Right renal cortex interstitium (tissue), 3 donors: ENCODE measurements around the gene MKI67. TPM values are rescaled to one million over a fixed set of nuclear protein-coding genes. Genes with fewer than 3 reads are reported as not detected.

Experiments
- DNase-seq, 3 donors: peaks; one replicate each; pipeline ENCODE4 v3.0.0-alpha.2; 2013; ENCODE audit warnings: low read depth in 3 of 3, low spot score in 2 of 3
- polyA plus RNA-seq, 3 donors: library from polyadenylated mRNA; unstranded; fragments of 120-200 nt; gene quantifications; one replicate each; pipeline ENCODE4 v1.2.1, GENCODE V29; 2013; ENCODE audit not compliant: insufficient read length in 3 of 3

Gene MKI67
- polyA plus RNA-seq, 3 donors = 47.5 to 58.4 (median 49.6) TPM

DNA sequence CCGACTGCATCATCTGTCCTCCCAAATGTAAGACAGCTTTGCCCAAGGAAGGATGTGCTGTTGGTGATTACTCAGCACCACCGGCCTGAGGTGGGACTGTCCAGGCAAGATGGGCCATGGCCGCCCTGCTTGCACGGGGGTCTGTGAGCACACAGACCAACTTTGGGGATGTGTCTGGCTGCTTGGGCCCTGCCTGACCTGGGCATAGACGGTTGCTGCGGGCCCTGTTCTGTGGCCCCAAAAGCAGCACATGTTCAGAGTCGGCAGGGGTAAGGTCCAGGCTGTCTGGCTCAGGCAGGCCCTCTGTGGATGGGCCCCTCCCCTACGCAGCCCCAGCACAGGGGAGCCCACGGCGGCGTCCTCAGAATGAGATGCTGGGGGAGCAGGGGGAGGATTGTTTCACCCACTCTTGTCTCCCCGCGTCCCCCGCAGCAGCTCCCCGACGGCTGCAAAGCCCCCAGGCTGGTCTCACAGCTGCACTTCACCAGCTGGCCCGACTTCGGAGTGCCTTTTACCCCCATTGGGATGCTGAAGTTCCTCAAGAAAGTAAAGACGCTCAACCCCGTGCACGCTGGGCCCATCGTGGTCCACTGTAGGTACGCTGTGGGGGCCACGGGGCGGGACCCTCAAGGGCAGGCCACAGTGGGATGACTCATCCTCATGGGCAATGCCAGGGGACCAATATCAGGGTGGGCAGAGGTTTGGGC, 58.4 kb downstream of the MKI67 start:
- DNase-seq = no peak

DNA sequence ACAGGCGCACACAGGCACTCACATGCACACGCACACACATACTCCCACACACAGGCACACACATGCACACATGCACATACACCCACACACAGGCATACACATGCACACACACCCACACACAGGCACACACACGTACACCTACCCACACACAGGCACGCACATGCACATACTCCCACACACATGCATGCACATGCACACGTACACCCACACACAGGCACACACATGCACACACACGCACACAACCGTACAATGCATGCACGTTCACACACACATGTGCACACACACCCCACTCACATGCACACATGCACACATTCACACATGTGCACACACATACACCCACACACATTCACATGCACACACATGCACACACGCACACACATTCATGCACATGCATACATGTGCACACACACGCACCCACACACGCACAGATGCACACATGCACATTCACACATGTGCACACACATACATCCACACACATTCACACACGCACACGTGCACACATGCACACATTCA, 59.3 kb downstream of the MKI67 start:
- no peak for DNase-seq

DNA sequence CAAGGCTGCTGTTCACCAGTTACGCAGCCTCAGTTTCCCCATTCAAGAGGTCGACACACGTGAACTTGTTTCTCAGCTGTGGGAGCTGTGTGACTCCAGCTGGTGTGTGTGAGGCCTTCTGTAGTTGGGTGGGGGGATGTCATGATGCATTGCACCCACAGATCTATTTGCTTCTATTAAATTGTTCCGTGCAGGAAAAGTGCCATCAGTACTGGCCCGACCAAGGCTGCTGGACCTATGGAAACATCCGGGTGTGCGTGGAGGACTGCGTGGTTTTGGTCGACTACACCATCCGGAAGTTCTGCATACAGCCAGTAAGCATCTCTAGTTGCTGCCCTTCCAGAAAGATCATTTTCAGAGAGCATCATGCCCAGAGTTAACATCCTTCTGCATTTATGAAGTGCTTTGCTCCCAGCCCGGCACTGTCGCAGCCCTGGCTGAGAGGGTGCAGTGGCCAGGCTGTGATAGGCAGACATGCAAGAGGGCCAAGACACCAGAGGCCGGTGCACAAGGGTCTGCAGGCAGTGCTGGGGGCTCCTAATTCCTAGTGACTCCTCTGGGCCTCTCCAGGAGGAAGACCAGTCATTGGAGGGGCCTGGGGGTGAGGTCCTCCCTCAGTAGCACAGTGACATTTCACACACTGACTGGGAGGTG, 60.2 kb downstream of the MKI67 start:
- no peak for DNase-seq

DNA sequence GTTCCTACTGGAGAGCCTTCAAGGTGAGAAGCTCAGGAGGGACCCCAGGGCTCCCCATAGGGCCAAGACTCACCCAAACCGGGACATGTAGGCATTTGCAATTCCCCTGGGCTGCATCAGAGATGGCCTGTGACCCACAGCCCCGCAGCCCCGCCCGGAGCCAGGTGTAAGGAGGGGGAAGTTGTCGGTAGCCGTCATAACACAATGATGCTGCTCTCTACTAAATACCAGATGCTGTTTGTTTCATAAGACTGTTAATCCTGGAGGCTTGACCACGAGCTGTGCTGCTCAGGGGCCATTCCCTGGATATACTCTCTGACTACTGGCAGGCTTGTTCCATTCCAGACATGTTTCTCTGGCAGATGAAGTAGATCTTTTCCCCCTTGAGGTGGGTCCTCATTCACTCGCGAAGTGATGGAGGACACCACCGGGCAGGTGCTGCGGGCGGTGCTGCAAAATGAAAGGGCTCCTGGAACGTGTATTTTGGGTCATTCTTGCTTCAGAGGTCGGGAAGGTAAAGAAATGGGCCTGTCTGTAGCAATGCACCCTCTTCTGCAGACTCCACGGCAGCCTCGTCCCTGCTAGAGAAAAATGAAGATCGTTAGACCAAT, 61.1 kb downstream of the MKI67 start:
- DNase-seq = no peak

DNA sequence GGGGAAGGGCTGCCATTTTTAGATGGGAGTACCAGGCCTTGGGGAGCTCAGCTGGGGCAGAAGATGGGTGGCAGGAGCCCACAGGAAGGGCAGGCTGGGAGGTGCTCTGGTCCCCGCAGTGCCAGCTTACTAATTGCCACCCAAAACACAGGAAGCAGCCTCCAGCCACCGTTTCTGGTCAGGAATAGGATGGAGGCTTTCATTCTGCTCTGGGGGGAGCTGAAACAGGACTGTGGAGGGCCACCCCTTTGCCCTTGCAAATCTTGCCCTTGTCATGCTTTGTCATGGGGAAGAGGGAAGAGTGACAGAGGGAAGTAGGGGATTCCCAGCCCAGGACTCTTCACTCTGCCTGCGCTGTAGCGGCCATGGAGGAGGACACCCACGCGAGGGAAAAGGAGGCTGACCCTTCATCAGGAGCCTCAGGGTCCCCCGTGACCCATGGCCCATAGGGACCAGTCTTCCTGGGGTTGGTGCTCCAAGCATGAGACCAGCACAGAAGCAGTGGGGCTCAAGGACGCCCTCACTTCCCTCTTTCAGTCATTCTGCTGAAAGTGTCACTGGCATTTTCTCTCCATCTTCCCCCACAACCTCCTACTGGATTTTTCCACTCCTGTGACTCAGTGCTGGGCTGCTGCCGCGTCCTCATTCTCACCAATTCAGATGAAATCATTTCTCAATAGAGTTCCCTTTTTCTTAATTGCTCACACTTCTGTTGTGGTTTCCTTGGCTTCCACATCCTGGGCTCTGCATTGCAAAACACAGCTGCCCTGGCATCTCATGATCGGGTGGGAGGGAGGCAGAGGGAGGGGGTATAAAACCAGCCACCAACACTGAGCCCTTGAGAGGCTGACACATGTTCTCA, 61.9 kb downstream of the MKI67 start:
- no peak for DNase-seq

DNA sequence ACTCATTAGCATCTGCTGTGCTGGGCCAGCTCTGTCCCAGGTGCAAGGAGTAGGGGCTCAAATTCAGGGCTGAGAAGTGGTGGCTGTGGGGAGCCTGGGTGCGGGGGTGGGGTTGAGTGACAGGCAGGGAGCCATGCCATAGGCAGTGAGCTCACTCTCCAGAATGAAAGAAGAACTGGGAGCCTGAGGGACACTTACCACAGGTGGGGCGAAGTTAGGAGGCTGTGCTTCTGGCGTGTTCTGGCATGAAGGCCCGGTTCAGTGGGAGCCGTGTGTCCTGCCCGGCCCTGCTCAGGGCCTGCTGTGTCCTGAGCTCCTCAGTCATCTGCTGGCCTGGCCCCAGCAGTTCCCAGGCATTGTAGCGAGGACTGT, 62.5 kb downstream of the MKI67 start:
- DNase-seq = no peak

DNA sequence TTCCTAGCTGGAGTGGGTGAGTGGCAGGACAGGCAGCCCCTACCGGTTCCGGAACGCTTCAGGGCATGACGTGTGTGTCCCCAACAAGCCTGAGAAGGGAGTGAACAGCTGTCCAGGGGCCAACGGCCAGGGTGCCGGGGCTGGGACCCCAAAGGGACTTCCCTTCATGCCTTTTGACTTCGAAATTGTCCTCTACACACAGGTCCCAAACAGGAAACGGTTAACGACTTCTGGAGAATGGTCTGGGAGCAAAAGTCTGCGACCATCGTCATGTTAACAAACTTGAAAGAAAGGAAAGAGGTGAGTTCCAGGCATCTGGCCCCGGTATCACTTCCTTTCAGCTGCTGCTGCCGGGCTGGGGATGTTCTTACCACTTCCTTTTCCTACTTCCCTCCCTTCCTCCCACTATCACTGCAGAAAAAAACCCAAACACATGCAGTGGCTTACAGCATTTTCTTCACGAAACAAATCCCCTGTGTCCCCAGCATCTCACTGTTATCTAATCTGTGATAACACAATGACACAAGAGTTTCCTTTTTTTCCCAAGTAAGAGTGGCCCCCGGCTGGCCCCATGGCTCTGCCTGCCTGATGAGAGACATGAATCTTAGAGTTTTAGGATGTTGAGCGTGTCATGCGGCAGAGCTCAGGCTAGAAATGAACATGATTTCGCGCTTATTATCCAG, 63.2 kb downstream of the MKI67 start:
- DNase-seq = no peak

DNA sequence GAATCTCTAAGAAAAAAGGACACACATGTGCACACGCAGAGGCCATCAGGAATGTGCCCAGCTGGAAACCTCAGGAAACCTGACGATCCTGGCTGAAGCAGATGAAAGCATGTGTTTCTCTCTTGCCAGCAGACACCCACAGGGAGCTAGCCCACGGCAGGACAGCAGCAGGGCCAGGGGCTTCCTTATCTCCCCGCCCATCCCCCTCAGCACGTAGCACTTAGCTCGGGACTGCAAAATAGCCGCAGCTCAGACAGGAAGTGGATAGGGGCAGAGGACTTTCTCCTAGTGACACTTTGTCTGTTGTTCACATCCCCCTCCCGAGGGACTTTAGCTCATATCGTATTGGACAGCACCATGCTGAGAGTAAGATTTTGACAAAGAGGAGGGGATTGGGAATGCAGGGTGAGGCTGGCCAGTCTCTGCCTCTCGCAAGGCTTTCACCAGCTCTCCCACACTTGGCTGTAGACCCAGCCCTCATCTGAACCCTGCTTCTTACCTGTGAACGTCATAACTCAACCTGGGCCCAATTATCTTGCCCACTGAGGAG, 63.8 kb downstream of the MKI67 start:
- DNase-seq = no peak

DNA sequence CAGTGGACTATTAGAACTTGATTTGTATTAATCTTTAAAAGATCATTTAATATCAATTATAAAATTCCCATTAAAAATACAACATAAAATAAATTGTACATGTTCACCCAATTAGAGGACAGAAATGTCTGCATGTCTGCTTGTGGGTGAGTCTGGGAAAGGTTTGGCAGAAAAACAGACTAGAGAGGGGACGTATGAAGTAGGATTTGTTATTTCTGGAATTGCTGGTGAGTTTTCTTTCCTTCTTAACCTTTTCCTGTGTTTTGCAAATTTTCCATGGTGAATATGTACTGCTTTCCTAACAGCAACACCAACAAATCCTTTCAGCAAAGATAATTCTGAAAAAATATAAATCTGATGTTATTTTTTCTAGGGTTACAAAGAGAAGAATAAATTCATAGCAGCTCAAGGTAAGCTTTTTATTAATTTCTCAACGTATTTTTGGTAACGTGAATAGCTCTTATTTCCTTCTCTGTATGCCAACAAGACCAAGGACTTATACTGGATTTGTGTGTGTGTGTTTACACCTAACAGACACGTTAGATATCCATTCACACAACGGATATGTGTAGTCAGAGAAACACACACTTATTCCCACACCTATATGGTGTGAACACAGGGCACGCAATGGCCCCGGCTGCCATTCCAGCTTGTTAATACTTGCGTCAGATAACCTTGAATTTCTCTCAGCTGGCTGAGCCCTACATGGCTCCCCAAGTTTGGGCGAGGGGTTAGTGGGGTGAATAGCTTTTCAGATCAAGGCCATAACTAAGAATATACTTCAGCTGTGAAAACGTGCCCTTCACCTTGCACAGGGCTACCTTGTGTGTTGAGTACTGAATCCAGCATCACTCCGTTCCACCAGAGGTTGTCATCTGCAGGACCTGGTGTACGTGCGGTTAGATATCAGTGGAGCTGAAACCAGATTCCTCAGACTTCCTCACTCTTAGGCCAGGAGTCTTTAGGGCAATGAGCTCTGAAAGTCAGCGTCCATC, 64.6 kb downstream of the MKI67 start:
- DNase-seq = no peak

DNA sequence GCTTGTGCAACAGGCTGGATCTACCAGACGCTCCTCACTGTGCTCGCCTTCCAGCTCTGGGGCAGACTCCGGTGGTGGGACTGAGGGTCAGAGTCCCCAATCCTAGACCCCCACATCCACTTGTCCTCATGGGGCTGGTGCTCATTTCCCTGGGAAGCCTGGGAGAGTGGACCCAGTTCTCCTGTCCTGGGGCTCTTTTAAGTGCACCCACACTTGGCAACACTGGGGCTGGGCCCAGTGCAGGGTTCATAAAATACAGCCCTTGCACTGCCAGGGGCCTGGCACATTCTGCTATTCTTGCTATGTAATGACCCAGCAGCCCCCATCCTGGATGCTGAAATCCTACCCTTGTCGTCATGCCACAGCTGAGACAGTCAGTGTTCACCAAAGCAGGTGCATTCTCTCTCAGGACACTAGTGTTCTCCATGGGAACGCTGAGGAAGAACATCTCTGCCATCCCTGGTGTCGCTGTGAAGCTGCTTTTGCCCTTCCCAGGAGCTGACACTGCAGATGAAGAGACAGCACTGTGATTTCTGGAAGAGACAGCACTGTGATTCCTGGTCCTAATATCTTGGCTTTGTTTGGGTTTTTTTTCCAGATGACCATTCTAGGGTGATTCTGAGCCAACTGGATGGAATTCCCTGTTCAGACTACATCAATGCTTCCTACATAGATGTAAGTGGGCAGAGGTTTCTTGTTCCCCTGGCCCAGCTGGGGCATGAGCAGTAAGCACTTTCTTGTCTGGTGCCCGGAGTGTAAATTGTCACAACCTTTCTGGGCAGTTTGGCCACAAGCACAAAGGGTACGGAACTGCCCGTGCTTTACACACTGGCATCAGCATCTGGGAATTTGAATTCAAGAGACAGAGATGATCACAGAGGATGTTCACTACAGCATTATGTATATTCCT, 65.6 kb downstream of the MKI67 start:
- DNase-seq = no peak

DNA sequence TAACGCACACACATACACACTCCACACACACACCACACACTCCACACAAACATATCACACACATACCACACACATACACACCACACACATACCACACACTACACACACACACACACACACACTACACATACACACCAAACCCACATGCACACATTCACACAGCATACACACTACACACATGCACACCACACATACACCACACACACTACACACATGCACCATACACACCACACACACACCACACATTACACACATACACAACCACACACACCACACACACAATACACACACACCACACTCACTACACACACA, 66.3 kb downstream of the MKI67 start:
- DNase-seq = no peak

DNA sequence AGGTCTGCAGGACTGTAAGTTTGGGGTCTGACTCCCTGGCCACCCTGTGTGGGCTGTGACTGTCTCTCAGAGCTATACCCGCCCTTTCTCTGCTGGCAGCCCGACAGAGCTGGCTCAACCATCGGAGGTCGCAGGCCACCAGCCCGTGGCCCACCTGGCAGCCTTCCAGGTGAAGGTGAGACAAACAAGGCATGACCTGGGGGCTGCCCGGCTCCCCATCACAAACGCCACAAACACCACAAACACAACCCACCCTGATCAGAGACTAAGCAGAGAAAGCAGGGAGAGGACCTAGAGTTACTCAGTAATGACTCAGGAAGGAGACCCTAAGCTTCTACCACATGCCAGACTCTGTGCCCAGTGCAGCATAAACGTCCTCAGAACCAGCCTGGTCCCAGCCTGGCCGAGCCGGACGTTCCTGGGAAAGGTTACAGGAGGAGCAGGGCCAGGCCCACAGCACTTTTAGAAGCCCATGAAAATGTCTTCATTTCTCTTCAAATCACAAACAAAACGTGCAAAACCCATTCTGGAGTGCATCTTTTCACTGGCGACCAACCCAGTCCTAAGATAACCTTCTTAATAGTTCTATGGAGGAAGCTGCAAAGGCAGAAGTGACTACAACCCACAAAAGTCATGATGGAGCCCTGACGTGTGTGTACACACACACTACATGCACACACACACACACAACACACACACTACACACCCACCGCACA, 66.8 kb downstream of the MKI67 start:
- no peak for DNase-seq

DNA sequence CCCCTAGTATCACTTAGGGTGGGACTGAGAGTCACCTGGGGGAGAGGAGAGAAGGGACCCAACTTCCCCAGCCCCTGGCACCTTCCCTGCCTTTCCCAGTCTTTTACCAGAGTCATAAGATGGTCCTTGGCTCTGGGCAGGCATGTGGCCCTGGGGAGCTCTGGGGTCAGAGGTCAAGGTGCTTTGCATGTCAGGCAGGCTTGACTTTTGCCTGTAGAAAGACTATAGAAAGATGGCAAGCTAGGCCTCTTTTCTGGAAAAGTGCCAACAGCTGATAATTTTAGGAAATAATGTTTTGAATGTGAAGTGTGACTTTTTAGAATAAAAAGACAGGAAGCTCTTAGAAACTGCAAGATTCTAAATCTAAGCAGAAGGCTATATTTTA, 67.5 kb downstream of the MKI67 start:
- no peak for DNase-seq

DNA sequence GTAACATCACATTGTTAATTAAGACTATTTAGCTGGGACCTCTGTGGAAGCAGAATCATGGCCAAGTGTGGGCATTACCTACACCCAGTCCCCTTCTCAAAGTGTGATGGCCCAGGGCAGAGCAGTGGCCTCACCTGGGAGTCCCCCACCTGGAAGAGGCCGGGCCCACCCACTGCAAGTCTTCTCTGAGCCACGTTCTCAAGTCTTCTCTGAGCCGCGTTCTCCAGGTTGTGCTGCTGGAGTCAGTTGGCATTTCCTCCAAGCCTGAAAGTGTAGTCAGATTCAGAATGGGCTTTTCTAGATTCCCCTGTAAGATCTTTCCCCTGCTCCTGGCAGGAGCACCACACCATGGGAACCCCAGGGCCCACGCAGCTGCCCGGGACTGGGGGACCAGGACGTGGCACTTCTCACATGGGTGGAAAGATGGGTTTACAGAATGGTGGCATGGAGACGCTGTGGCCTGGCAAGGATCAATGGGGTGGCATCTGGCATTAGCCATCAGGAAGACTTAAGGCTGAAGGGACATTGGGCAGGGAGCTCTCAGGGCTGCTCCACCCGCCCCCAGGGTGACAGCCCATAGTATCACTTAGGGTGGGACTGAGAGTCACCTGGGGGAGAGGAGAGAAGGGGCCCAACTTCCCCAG, 68.0 kb downstream of the MKI67 start:
- no peak for DNase-seq

DNA sequence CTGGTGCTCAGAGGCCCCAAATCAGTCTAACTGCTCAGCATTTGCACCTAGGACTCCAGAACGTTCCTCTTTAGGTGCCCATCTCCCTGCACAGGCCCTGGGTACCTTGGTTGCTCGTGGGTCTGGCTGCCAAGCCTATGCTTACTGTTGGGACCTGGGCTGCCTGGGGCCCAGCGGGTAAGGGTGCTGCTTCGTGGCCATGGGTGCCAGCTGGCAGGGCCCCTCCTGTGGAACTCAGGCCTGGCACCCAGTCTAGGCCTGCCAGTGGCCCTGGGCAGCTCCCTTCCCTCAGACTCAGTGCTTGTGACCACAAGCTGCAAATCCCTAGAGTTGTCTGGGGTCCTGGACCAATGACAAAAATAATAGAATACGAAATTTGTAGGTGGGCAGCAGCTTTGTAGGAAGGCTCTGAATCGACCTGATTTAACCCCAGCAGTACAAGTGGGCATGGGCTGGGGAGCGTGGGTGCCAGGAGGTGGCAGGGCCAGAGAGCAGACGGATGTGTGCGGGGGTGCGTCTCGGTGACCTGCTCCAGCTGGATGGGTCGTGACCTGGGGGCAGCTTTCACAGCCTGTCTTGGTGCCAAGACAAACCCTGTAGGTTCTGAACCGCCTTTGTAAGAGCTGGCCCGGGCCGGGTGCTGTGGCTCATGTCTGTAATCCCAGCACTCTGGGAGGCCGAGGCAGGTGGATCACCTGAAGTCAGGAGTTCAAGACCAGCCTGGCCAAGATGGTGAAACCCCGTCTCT, 69.7 kb downstream of the MKI67 start:
- DNase-seq = no peak
